Hepatocyte (in vitro differentiated cells): ENCODE measurements around the gene CD8B2. TPM values are rescaled to one million over a fixed set of nuclear protein-coding genes. Genes with fewer than 3 reads are reported as not detected.

Experiments used
- DNase-seq: peaks from one replicate; pipeline ENCODE4 v3.0.0-alpha.2; 2016; ENCODE audit warnings: low spot score
- H2AFZ ChIP-seq: fragments of 200-600 bp; sonication (generic); 2 replicates; pipeline ENCODE4 v1.6.0; 2016; ENCODE audit warnings: antibody characterized with exemption, mild to moderate bottlenecking
- H3K27ac ChIP-seq: fragments of 200-600 bp; sonication (generic); 2 replicates; pipeline ENCODE4 v1.5.1; 2016; ENCODE audit warnings: mild to moderate bottlenecking
- H3K27me3 ChIP-seq: fragments of 200-600 bp; sonication (generic); 2 replicates; pipeline ENCODE4 v1.6.1; 2016
- H3K36me3 ChIP-seq: fragments of 200-600 bp; sonication (generic); replicated peaks from 2 replicates; pipeline ENCODE4 v1.5.1; 2016; ENCODE audit warnings: low read depth; ENCODE audit not compliant: insufficient read depth
- H3K4me1 ChIP-seq: fragments of 200-600 bp; sonication (generic); 2 replicates; pipeline ENCODE4 v1.5.1; 2016; ENCODE audit warnings: mild to moderate bottlenecking, moderate library complexity; ENCODE audit not compliant: insufficient read depth
- H3K4me2 ChIP-seq: fragments of 200-600 bp; sonication (generic); 2 replicates; pipeline ENCODE4 v1.6.0; 2016
- H3K4me3 ChIP-seq: fragments of 200-600 bp; sonication (generic); 2 replicates; pipeline ENCODE4 v1.5.1; 2016; ENCODE audit warnings: mild to moderate bottlenecking
- H3K79me2 ChIP-seq: fragments of 200-600 bp; sonication (generic); 2 replicates; pipeline ENCODE4 v1.6.0; 2017; ENCODE audit warnings: mild to moderate bottlenecking
- H3K9me2 ChIP-seq: fragments of 200-600 bp; sonication (generic); replicated peaks from 2 replicates; pipeline ENCODE4 v1.6.0; 2017; ENCODE audit warnings: mild to moderate bottlenecking; ENCODE audit not compliant: insufficient read depth
- H3K9me3 ChIP-seq: fragments of 200-600 bp; sonication (generic); 2 replicates; pipeline ENCODE4 v1.5.1; 2016; ENCODE audit warnings: low read depth, mild to moderate bottlenecking
- H4K20me1 ChIP-seq: fragments of 200-600 bp; sonication (generic); 2 replicates; pipeline ENCODE4 v1.6.0; 2016; ENCODE audit warnings: mild to moderate bottlenecking; ENCODE audit not compliant: insufficient read depth, poor library complexity, severe bottlenecking
- CTCF ChIP-seq: fragments of 200-600 bp; sonication (generic); IDR thresholded peaks from 2 replicates; pipeline ENCODE4 v1.5.1; 2016; ENCODE audit warnings: antibody characterized with exemption, mild to moderate bottlenecking; ENCODE audit not compliant: poor library complexity
- EZH2 ChIP-seq: fragments of 200-600 bp; sonication (generic); IDR thresholded peaks from 2 replicates; pipeline ENCODE4 v1.6.1; 2016; ENCODE audit warnings: antibody characterized with exemption, mild to moderate bottlenecking, borderline replicate concordance
- EZH2phosphoT487 ChIP-seq: fragments of 200-600 bp; sonication (generic); IDR thresholded peaks from one replicate; pipeline ENCODE4 v1.6.1; 2018; ENCODE audit warnings: antibody characterized with exemption, mild to moderate bottlenecking, low read depth, moderate library complexity; ENCODE audit not compliant: unreplicated experiment, severe bottlenecking
- WGBS: methylation state at CpG from one replicate; pipeline ENCODE4 v1.1.6; 2016; ENCODE audit warnings: low lambda C conversion rate; ENCODE audit errors: missing lambda C conversion rate; 5-methylcytosine and 5-hydroxymethylcytosine counted together
- polyA plus RNA-seq: library from polyadenylated mRNA; unstranded; fragments of >200 nt; fragmentation: Nextera tagmentation; extraction: Ambion mirVana; gene quantifications from 2 replicates; pipeline ENCODE4 v1.2.1, GENCODE V29; 2016
- total RNA-seq: library from RNA; depleted of rRNA; stranded (reverse); fragments of >200 nt; gene quantifications from 2 replicates; pipeline ENCODE4 v1.2.3, GENCODE V29; 2014

The CD8B2 gene
- total and polyA plus RNA-seq, 2 experiments from 2014 or later = 0.47 TPM; not detected in 1

DNA sequence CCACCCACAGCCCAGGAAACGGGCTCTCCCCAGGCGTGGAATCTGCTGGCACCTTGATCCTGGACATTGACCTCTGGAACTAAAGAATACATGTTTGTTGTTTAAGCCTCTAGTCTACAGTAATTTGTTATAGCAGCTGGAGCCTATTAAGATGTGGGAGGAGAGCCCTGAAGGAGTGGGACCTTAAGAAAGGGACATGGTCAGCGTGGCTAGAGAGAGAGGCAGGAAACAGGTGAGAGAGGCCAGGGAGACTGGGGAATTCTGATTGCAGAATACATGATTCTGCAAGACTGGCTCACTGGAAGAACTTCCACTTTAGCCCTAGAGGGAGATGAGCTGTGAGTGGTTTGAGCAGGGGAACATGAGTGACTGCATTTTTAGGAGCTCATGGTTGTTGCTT is 83.2 kb downstream of the CD8B2 start:
- H4K20me1 ChIP-seq = no peaks in the 10 kb centered on the region
- TF ChIP-seq EZH2phosphoT487 (no peak), EZH2 (no peak), CTCF (no peak)

More for the DNA sequence above, 83.2 kb downstream of the CD8B2 start:
- Histone ChIP-seq H2AFZ (no peak overlapping the region), H3K36me3 (no peaks in the 10 kb centered on the region), H3K9me3 (no peaks in the 10 kb centered on the region), H3K4me3 (no peak overlapping the region), H3K27me3 (no peaks in the 10 kb centered on the region), H3K9me2 (no peaks in the 10 kb centered on the region), H3K4me2 (no peak overlapping the region), H3K27ac (no peak overlapping the region), H3K4me1 (peaks cover 8% of the 10 kb centered on the region), H3K79me2 (no peaks in the 10 kb centered on the region)
- 60% methylated on average over 3 of the region's 3 CpGs for WGBS
- DNase-seq = no peak

Other genes with a start within 250 kb of the CD8B2 start
- 0.27 and 0.36 TPM in 2 replicates for gene RGPD3, start 19.0 kb upstream of the CD8B2 start, total RNA-seq
- gene RGPD3, start 19.0 kb upstream of the CD8B2 start, polyA plus RNA-seq = 0.06 TPM in 1 of 2 replicates, not detected in the other